Heart left ventricle (tissue), 13 donors: ENCODE data around the gene EMC10.

Experiments
- POLR2A ChIP-seq, 2 donors: fragments of 450-650 bp; IDR thresholded peaks; one replicate each; pipeline ENCODE4 v1.6.1; 2017; ENCODE audit warnings: antibody characterized with exemption in 2 of 2, mild to moderate bottlenecking in 2 of 2, moderate library complexity in 2 of 2
- TF ChIP-seq, protein P1 (sequence below), 12 donors: fragments of 200-600 bp; sonication (generic) in 4 of 12; IDR thresholded peaks; one replicate each; pipeline versions ENCODE4 v1.5.0 to v1.8.0; 2018 to 2022; ENCODE audit warnings: antibody characterized with exemption in 12 of 12, mild to moderate bottlenecking in 5 of 12
- donor health status: ischemic (EF 13 %, LVEDD 7.1; RV severe dilation, severe dysfunction).
- donor health status: DM: no; HTN: yes; CAD: no.
- donor health status: DM: no; HTN: no; CAD: no.
- donor health status: ischemic (EF 25% LVEDD 6.9; RV normal size, moderate dysfunction).
- donor health status: ischemic (EF 25% LVEDD 5.7; RV mildly dilated, moderate dysfunction).
- donor health status: ischemic (EF 35%, LVEDD 5.7; RV mildly dilated, moderate dysfunction).
- donor health status: nonischemic (EF 11% LVEDD 7.7; RV severe dilation, severe dysfunction).
- donor health status: DM: yes; HTN: yes; CAD: no.
- donor health status: PGD.
- donor health status: ischemic (EF 29% LVEDD 5.4; RV normal size, mild dysfunction).
- donor health status: nonischemic (EF 23%, LVEDD 6.1; RV moderate dilation, normal function).

DNA sequence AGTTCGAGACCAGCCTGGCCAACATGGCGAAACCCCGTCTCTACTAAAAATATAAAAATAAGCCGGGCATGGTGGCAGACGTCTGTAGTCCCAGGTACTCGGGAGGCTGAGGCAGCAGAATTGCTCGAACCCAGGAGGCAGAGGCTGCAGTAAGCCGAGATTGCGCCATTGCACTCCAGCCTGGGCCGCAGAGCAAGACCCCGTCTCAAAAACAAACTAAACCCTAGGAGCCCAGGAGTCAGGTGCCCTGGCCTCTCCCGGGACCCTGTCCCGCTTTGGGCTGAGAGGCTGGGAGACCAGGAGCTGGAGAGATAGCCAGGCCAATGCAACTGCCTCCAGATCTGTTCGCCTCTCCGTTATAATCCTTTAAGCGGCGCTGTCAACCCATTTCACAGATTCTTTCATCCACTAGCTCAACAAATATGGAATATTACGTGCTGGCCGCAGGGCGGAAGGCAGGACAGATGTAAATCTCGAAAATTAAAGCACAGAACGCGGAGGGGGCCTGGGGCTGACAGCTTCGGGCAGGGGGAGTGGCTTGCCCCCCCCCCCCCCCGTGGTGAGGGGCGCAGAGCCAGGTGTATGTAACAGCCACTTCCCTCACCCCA, 48.9 kb upstream of the EMC10 start:
- TF ChIP-seq, protein P1, sequence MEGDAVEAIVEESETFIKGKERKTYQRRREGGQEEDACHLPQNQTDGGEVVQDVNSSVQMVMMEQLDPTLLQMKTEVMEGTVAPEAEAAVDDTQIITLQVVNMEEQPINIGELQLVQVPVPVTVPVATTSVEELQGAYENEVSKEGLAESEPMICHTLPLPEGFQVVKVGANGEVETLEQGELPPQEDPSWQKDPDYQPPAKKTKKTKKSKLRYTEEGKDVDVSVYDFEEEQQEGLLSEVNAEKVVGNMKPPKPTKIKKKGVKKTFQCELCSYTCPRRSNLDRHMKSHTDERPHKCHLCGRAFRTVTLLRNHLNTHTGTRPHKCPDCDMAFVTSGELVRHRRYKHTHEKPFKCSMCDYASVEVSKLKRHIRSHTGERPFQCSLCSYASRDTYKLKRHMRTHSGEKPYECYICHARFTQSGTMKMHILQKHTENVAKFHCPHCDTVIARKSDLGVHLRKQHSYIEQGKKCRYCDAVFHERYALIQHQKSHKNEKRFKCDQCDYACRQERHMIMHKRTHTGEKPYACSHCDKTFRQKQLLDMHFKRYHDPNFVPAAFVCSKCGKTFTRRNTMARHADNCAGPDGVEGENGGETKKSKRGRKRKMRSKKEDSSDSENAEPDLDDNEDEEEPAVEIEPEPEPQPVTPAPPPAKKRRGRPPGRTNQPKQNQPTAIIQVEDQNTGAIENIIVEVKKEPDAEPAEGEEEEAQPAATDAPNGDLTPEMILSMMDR (IDR thresholded peaks at IDR 0.05), result no peak
- TF ChIP-seq POLR2A (IDR thresholded peaks at IDR 0.05), result no peak
